ENCODE measurements around the gene ARHGAP45.

Gene ARHGAP45

DNA sequence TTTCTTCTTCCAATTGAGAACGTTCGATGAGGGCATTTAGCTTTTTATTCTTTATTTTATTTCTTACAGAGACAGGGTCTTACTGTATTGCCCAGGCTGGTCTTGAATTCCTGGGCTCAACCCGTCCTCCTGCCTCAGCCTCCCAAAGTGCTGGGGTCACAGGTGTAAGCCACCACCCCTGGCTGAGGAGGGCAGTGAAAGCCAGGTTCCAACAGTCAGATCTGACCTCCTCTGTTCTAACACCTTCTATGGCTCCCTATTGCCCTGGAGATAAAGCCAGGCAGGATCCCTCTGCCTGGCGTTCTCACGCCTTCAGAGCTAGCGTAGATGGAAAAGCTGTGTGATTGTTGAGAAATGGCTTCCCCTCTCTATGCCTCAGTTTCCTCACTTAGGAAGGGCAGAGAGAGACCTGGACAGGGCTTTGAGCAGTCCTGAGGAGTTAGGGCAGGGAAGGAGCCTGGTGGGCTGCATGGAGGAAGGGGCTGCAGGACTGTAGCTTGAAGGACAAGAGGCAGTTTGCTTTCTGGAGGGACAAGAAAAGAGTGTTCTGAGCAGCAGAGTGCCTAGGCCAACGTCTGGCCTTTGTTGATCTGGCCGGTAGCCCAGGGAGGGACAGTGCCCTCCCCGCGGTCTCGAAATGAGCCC is 5.5 kb downstream of the ARHGAP45 start:
- DNase-seq (ENCODE audit: low spot score), result no peak

DNA sequence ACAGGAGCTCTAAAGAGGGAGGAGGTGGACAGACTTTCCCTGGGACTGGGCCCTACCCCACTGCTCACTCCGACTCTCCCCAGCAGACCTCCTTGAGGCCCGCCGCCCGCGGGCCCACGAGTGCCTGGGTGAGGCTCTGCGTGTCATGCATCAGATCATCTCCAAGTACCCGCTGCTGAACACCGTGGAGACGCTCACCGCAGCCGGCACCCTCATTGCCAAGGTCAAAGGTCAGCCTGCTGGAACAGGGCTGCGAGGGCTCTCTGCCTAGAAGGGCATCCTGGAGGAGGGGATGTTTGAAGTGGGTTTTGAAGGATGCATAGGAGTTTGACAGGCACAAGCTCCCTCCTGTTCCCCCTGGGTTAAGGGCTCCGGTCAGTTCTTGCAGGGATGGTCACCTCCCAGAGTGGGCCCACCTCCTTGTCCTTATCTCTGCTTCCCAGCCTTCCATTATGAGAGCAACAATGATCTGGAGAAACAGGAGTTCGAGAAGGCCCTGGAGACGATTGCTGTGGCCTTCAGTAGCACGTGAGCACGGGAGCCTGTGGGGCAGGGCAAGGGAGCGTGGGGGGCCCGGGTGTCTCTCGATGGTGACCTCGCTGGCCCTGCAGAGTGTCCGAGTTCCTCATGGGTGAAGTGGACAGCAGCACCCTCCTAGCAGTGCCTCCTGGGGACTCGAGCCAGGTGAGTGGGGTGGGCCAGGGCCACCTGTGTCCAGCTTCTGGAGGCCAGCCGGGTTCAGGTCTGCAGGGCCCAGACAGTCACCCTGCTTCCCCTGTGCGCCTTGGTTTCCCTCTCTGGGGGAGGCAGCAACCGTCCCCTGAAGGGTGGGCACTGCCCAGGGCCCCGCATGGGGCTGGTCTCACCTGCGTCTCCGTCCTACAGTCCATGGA is 6.3 kb downstream of the ARHGAP45 start:
- no peak for DNase-seq (ENCODE audit: low spot score)

DNA sequence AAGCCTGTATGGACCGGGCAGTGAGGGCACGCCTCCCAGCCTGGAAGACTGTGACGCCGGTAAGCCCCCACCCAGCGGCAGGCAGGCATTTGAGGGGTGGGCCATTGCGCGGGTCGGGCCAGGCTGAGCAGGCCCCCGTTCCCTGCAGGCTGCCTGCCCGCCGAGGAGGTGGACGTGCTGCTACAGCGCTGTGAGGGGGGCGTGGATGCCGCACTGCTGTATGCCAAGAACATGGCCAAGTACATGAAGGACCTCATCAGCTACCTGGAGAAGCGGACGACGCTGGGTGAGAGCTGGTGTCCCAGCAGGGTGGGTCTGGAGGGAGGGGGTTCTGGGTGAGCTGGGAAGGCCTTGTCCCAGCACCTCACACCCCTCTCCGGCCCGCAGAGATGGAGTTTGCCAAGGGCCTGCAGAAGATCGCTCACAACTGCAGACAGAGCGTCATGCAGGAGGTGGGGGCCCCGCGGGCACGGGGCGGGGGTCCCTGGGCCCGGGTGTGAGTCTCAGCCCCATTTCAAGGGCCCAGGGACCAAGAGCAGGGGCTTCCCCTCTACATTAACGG is 7.1 kb downstream of the ARHGAP45 start:
- no peak for DNase-seq (ENCODE audit: low spot score)

DNA sequence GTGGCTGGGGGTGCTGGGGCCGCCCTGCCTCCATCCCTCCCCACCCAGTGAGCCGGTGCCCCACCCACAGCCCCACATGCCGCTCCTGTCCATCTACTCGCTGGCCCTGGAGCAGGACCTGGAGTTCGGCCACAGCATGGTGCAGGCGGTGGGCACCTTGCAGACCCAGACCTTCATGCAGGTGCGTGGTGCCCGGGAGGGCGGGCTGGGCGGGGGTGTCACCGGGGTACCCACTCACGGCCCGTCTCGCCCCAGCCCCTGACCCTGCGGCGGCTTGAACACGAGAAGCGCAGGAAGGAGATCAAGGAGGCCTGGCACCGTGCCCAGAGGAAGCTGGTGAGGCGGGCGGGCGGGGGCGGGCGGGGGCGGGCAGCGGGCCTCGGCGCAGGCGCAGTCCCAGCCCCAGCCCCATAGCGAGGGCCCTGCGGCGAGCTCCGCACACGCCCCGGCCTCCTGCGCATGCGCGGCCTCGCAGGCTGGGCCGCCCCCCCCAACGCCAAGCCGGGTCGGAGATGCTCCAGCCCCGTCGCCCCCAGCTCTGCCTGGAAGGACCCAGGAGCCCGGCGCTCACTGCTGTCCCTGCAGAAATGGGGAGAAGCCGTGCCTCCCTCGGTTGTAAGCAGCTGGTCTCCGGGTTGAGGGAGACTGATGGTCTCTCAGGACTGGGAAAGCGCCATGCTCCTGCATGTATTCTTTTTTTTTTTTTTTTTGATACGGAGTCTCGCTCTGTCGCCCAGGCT is 7.7 kb downstream of the ARHGAP45 start:
- DNase-seq (ENCODE audit: low spot score), result no peak

DNA sequence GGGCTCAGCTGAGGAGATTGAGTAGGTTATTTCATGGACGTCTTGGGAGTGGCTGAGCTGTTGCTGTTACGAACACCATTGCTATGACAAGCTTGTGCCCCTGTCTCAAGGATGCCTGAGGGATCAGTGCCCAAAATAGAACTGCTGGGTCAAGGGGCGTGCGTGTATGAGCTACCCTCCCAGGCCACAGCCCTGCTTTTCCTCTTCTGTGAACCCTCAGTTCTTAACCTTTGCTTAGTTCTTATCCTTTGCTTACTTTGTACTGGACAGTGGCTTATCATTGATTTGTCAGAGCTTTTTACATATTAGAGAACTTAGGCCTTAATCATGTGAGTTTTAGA is 9.0 kb downstream of the ARHGAP45 start:
- no peak for DNase-seq (ENCODE audit: low spot score)

DNA sequence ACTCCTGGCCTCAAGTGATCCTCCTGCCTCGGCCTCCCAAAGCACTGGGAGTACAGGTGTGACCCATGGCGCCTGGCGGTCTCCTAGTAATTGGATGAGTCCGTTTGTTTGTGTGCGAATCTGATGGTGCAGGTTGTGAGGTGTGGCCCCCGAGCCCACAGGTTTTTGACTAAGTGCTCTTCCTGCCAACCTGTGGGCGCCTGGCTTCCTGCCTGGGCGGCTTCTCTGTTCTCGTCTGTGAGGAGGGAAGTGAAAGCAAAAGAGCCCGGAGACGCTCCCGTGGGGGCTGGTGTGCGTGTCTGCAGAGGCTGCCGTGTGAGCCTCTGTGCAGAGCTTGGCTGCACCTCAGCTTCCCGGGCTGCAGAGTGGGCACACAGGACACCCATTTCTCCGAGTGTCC is 10.0 kb downstream of the ARHGAP45 start:
- peak; percentile 55 for DNase-seq (ENCODE audit: low spot score)

DNA sequence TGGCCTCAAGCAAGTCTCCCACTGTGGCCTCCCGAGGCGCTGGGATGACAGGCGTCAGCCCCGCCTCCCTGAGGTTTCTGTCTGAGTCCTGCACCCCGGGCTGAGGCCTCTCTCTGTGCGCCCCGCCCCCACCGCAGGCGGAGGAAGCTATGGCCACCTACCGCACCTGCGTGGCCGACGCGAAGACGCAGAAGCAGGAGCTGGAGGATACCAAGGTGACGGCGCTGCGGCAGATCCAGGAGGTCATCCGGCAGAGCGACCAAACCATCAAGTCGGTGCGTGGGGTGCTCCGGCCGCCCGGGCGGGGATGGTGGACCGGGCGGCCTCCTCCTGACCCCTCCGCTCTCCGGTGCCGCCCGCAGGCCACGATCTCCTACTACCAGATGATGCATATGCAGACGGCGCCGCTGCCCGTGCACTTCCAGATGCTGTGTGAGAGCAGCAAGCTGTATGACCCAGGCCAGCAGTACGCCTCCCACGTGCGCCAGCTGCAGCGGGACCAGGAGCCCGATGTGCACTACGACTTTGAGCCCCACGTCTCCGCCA is 12.7 kb downstream of the ARHGAP45 start:
- no peak for DNase-seq (ENCODE audit: low spot score)

DNA sequence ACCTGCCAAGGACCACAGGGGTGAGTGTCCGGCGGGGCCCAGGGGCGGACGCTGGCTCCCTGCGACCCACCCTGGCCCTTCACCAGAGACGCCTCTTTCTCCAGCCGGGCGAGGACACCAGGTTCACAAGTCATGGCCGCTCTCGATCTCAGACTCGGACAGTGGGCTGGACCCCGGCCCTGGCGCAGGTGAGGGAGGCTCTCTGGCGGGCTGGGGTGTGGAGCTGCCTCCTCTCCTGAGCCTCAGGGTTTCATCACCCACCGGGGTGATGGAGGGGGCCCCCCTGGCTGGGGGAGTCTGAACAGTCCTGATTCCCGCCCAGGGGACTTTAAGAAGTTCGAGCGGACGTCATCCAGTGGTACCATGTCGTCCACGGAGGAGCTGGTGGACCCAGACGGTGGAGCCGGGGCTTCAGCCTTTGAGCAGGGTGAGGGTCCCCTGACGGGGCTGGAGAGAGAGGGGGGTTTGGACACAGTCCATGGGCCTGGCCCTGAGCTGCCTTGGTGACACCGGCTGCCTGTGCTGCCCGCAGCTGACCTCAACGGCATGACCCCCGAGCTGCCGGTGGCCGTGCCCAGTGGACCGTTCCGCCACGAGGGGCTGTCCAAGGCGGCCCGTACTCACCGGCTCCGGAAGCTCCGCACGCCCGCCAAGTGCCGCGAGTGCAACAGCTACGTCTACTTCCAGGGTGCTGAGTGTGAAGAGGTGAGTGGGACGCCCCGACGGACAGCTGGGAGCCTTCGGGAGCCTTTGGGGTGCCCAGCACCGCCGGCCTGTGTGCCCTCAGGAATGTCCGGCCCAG is 13.6 kb downstream of the ARHGAP45 start:
- no peak for DNase-seq (ENCODE audit: low spot score)

DNA sequence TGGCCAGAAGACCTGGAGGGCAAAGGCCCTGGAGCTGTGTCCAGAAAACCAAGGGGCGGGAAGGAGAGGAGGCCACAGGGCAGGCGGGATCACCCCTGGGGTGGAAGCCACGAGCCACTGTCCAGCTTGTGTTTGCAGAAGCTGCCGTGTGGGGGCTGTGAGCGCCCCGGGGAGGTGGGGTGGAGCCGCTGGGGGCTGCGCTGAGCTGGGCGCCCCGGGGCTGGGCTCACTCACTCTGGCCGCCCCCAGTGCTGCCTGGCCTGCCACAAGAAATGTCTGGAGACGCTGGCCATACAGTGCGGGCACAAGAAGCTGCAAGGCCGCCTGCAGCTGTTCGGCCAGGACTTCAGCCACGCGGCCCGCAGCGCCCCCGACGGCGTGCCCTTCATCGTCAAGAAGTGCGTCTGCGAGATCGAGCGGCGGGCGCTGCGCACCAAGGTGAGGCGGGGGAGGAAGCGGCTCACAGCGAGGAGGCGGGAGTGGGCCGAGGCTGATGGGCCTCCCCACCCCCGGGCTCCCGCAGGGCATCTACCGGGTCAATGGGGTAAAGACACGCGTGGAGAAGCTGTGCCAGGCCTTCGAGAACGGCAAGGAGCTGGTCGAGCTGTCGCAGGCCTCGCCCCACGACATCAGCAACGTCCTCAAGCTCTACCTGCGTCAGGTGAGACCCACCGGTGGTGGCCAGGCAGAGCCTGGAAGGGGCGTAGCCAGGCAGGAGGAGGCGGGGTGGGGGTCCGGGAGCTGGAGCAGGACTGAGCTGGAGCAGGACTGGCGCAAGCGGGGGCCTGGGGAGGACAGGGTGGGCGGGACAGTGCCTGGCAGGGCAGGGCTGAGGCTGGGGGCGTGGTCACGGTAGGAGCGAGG is 14.6 kb downstream of the ARHGAP45 start:
- no peak for DNase-seq (ENCODE audit: low spot score)

DNA sequence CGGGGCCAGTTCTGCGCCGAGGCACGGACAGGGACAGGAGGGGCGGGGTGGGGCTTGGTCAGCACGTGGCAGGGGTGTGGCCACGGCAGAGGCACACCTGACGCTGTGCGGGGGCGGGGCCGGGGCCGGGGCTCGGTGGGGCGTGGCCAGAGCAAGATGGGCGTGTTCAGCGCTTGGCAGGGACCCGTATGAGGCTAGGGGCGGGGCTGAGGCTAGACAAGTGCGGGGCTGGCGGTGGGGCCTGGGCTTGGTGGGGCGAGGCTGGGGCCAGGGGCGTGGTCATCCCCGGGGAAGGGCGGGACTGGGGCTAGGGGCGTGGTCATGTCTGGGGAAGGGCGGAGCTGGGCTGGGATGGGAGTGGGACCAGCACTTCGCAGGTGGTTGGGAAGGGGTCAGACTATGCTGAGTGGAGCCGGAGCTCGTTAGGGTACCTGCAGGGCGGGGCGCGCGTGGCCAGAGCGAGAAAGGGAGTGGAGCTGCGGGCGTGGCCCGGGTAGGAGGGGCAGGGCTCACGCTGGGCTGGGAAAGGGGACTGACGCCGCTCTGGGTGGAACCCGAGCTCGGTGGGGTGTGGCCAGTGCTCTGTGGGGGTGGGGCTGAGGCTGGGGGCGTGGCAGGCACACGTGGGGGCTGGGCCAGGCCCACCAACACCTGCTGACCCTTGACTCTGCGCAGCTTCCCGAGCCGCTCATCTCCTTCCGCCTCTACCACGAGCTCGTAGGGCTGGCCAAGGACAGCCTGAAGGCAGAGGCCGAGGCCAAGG is 15.4 kb downstream of the ARHGAP45 start:
- peak; percentile 66 for DNase-seq (ENCODE audit: low spot score)

DNA sequence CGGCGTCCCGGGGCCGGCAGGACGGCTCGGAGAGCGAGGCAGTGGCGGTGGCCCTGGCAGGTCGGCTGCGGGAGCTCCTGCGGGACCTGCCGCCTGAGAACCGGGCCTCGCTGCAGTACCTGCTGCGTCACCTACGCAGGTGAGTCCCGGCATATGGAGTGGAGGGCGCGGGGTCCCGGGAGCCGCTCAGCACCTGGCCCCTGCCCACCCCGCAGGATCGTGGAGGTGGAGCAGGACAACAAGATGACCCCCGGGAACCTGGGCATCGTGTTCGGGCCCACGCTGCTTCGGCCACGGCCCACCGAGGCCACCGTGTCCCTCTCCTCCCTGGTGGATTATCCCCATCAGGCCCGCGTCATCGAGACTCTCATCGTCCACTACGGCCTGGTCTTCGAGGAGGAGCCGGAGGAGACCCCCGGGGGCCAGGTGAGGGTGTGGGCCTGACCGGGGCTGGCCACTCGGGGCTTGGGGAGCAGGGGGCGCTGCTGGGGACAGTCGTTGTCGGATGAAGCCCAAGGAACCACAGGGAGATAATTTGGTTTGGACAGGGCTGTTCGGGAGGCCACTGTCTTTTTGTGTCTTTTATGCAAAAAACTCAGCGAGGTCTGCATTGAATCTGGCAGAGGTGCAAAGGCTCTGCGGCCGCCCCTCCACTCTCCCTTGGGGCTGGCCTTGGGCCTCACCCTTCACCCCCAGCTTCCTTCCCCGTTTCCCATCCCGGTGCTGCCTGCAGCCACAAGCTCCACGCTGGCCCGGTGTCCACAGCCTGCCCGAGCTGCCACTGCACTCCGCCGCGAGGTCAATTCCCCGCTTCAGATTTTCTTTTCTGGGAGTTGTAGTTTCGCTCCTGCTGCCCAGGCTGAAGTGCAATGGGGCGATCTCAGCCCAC is 16.2 kb downstream of the ARHGAP45 start:
- no peak for DNase-seq (ENCODE audit: low spot score)

DNA sequence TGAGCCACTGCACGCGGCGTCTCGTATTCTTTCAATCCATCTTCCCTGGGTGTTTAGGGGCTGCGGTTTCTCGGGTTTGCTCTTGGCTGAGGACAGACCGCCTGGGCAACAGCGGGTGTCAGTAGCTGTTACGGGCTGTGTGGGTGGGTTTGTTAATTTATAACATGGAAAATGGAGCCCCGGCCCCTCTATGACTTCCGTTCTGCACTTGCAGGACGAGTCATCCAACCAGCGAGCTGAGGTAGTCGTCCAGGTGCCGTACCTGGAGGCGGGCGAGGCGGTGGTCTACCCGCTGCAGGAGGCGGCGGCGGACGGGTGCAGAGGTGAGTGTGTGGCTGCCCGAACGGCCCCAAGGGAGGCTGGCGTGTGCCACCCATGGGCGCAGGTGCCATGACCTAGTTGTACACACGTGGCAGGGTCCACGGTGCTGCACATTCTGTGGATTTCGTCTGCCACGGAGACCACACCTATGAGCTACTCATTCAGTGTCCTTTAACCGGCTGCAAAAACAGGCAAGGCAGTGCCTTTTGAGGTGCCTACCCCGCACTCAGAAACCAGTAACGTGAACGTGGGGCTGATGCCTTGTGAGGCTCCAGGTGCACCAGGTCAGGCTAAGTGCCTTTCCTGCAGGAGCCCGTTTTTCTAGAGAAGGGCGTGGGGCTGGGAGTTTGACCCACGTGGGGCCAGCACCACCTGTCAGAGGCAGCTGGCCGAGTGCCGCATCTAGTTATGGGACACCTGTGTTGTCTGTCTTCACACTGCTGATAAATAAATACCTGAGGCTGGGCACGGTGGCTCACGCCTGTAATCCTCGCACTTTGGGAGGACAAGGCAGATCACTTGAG is 17.3 kb downstream of the ARHGAP45 start:
- no peak for DNase-seq (ENCODE audit: low spot score)

DNA sequence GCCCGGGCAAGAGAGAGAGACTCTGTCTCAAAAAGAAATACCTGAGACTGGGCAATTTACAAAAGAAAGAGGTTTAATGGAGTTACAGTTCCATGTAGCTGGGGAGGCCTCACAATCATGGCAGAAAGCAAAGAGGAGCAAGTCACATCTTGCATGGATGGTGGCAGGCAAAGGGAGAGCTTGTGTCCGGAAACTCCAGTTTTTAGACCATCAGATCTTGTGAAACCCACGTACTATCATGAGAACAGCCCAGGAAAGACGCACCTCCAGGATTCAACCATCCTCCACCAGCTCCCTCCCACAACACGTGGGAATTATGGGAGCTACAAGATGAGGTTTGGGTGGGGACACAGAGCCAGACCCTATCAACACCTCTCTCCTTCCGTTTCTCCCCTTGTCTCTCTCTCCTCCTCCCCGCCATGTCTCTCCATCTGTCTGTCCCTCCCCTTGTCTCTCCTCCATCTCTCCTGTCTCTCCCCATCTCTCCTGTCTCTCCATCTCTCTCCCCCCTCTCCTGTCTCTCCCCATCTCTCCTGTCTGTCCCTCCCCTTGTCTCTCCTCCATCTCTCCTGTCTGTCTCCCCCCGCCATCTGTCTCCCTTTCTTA is 18.2 kb downstream of the ARHGAP45 start:
- no peak for DNase-seq (ENCODE audit: low spot score)

DNA sequence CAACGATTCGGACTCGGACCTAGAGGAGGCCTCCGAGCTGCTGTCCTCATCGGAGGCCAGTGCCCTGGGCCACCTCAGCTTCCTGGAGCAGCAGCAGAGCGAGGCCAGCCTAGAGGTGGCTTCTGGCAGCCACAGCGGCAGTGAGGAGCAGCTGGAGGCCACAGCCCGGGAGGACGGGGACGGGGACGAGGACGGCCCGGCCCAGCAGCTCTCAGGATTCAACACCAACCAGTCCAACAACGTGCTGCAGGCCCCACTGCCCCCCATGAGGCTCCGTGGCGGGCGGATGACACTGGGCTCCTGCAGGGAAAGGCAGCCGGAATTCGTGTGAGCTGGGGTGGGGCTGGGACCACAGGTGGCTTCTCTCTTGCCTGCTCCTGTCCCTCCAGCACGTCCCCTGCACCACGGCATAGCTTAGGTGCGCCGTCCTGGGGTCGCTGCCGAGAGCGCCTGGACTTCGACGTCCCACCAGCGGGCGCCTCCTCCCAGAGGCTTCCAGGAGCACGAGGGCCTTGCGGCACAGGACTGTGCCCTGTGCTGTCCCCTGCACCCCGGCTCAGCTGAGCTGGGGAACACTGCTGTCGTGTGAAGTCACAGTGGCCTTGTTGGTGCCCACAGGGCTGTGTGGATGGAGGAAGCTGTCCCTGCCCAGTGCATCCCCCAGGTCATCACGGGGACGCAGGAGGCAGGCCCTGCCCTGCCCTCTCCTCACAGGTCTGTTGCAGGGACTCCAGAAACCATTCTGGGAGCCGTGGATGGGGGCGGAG is 18.9 kb downstream of the ARHGAP45 start:
- no peak for DNase-seq (ENCODE audit: low spot score)

DNA sequence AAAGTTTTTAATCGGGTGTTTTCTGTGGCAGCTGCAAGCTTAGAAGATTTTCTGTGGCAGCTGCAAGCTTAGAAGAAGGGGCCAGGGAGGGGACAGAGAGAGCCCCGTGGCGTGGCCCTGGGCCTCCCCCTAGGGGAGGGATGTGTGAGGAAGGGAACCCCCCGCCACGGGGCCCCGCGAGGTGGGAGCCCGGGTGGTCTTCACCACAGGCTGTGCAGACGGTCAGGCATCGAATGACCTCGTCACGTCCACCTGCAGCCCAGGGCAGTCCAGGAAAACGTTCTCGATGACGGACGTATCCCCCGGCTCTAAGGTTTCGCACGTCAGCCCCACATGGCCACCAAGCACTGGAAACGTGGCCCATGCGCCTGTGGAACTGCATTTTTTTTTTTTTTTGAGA is 19.6 kb downstream of the ARHGAP45 start:
- DNase-seq (ENCODE audit: low spot score), result no peak

DNA sequence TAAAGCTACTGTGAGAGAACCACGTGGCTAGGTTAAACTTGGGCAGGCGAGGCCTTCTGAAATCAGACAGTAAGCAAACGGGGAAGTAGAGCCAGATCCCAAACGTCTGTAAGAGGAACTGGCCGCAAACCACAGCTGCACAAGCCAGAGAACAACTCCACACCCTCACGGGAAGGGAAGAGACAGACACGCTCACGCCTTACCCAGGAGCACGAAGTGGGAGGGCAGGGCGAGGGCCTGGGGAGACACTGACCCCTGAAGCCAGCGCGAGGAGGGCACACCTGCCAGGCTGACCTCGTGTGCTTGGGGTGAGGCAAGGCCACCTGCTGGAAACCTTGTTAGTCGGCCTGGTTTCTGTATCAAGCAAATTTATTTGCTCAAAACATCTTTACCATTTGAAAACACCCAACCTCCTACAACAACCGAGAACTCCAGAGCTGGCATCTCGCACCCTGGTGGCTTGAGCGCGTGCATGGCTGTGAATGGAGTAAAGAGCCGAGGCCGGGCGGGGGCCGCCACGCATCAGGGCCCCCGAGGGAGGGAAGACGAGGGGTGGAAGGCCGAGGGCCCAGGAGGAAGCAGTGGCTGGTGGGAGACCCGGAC is 20.9 kb downstream of the ARHGAP45 start:
- no peak for DNase-seq (ENCODE audit: low spot score)

All from hepatic stellate cell (primary cell).